NCI-H2081 treated with DMSO at 0.1 percent for 48 hours (cell line): ENCODE results near the gene CDC27.
"Not testable (repeated sequence)": the region's sequence is repeated elsewhere in the genome, so short reads cannot be mapped to it uniquely, and the experiment has no call there.

ENCODE experiments used
- DNase-seq: peaks from one replicate; lab custom pipeline; 2025; lab: John Stamatoyannopoulos, UW

Gene CDC27

DNA sequence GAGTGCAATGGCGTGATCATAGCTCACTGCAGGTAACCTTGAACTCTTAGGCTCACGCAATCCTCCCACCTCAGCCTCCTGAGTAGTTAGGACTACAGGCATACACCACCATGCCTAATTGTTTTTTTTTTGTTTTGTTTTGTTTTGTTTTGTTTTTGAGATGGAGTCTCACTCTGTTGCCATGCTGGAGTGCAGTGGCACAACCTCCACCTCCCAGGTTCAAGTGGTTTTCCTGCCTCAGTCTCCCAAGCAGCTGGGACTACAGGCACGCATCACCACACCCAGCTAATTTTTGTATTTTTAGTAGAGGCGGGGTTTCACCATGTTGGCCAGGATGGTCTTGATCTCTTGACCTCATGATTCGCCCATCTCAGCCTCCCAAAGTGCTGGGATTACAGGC, 54.7 kb downstream of the CDC27 start:
- DNase-seq: not testable (repeated sequence)

DNA sequence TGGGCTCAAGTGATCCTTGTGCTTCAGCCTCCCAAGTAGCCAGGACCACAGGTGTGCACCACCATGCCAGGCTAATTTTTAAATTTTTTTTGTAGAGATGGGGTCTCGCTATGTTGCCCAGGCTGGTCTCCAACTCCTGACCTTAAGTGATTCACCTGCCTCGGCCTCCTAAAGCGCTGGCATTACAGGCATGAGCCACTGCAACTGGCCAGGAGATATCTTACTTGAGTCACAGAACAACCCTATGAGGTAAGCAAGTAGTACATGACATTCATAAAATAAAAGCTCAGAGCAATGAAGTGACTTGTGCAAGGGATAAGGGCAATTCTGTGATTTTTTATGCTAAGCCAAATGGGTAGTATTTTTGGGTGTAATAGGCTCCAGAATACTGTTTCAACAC, 57.3 kb downstream of the CDC27 start:
- DNase-seq: no peak

GRCh38 chr17:47126835-47127234, 62.3 kb downstream of the CDC27 start:
- DNase-seq: not testable (repeated sequence)

GRCh38 chr17:47123262-47123661, 65.8 kb downstream of the CDC27 start:
- not testable (repeated sequence) for DNase-seq

GRCh38 chr17:47120521-47121095, 68.5 kb downstream of the CDC27 start:
- DNase-seq: no peak

- DNase-seq: no peak
Observed at GRCh38 chr17:47119746-47120520, 69.2 kb downstream of the CDC27 start.

GRCh38 chr17:47117386-47117785, 71.7 kb downstream of the CDC27 start:
- DNase-seq: no peak

DNA sequence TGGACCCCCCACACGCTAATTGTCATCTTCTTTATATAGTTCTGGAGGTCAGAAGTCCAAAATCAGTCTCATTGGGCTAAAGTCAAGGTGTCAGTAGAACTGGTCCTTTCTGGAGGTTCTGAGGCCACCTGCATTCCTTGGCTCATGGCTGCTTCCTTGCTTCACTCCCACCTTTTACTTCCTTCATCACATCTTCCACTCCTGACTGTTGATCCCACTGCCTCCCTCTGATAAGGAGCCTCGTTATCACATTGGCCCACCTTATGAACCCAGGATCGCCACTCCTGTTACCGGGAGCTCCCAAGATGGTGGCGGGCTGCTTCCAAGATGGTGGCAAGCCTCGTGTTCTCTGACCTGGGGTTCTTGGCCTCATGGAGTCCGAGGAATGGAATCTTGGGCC, 83.0 kb downstream of the CDC27 start:
- DNase-seq: no peak

DNA sequence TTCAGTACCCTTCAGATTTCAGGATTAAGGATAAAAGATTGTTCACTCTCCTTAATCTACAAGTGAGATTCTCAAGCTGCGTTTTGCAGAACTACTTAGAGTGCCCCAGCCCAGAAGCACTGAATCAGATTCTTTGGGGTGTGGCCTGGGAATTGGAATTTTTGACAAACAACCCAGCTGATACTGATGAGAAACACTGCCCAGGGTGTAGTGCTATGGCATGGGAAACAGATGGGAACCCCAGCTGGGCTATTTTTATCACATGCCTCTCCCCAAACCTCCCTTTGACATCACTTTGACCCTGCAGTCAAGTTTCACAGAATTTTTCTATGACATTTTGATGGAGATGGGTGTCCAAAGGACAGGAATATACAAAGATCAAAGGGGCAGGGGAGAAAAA, 83.8 kb downstream of the CDC27 start:
- DNase-seq: not testable (repeated sequence)

- no peak for DNase-seq
Observed at GRCh38 chr17:47102914-47103313, 86.2 kb downstream of the CDC27 start.

- DNase-seq: peak; percentile 63
Observed at GRCh38 chr17:47099987-47100711, 88.9 kb downstream of the CDC27 start.

- DNase-seq: no peak
Observed at GRCh38 chr17:47099451-47099986, 89.6 kb downstream of the CDC27 start.

- DNase-seq: no peak
Observed at GRCh38 chr17:47096343-47096742, 92.8 kb downstream of the CDC27 start.

DNA sequence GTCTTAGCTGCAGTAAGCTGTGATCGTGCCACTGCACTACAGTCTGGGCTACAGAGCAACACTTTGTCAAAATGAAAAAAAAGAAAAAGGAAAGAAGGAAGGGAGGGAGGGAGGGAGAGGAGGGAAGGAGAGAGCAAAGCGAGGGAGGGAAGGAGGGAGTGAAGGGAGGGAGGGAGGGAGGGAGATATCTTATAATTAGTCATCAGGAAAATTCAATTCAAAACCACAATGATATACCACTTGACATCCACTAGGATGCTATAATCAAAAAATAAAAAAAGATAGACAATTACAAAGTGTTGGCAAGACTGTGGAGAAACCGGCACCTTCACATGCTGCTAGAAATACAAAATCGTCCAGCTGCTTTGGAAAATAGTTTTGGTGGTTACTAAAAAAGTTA, 93.8 kb downstream of the CDC27 start:
- DNase-seq: no peak

DNA sequence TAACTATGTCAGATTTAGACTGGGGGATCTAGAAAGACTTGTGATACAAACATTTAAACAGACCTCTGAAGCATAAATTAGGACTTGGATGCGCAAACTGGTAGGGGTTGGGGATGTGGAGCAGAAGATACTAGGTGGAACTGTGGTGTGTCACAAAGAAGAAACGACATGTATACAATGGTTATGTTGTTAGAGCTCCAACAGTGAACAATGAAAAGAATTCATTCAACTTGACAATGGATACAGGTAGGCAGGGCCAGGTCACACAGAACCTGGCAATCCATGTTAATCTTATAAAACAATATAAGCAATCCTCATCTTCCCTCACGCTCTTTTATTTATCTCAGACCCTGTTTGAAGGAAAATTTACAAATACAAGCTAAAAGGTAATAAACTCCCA, 102.0 kb downstream of the CDC27 start:
- DNase-seq: no peak

DNA sequence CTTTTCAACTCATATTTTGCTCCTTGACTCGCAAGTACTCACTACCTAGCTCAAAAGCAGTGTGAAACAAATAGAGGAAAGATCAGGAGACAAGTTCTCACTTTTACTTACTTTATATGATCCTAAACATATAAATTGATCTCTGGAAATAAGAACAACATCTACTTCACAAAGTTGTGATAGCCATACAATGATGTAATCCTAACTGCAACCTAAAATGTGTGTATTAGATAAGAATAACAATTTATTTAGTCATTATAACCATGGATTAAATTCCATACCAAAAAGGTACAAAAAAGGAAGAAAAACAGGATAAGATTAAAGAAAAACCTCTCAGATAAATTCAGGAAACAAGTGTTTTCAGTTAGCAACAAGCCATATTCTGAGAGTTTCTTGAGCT, 103.4 kb downstream of the CDC27 start:
- DNase-seq: no peak

- no peak for DNase-seq
Observed at GRCh38 chr17:47078801-47079200, 110.3 kb downstream of the CDC27 start.

DNA sequence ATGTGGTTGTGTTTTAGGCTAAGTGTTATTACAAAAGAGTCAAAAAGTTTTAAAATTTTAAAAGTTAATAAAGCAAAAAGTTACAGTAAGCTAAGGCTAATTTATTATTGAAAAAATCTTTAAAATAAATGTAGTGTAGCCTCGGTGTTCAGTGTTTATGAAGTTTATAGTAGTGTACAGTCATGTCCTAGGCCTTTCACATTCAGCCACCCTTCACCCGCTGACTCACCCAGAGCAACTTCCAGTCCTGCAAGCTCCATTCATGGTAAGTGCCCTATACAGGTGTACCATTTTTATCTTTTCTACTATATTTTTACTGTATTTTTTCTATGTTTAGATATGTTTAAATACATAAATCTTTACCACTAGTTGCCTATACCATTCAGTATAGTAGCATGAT, 111.5 kb downstream of the CDC27 start:
- no peak for DNase-seq

GRCh38 chr17:47076171-47076570, 112.9 kb downstream of the CDC27 start:
- DNase-seq: no peak

- DNase-seq: not testable (repeated sequence)
Observed at GRCh38 chr17:47074361-47074760, 114.7 kb downstream of the CDC27 start.

DNA sequence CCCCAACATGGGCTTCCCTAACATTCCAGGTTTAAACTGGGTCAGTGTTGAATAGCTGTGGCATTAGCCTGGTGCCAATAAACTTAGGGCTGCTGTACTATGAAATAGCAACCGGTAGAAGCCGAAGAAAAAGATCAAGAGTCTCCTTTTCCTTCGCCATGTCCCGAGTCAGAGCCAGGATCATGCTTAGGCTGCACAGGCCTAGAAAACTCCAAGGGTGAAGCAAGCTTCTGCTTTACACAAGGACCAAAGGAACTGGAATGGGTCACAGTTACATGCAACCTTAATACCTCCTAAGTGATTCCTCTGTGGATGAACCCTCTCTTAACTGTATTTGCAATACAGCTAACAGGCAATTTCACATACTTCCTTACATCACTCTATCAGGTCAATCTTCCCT, 115.5 kb downstream of the CDC27 start:
- not testable (repeated sequence) for DNase-seq

GRCh38 chr17:47072886-47073285, 116.2 kb downstream of the CDC27 start:
- DNase-seq: no peak

DNA sequence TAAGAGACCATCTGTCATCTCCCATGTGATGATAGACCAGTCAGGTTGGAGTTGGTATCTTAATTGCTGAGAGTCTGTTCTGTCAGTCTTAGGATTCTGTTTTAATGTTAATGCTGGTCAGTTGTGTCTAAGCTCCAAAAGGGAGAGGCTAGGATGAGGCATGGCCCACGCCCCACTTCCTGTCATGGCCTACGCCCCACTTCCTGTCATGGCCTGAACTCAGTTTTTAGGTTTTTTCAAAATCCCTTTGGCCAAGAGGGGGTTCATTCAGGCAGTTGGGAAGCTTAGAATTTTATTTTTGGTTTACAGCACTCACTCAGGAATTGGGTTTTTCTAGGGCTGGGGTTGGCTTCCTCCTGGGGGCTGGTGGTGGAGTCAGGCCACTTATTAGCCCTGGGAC, 117.9 kb downstream of the CDC27 start:
- DNase-seq: not testable (repeated sequence)
